ENCODE measurements around the gene ARHGEF10L.

The ARHGEF10L gene

DNA sequence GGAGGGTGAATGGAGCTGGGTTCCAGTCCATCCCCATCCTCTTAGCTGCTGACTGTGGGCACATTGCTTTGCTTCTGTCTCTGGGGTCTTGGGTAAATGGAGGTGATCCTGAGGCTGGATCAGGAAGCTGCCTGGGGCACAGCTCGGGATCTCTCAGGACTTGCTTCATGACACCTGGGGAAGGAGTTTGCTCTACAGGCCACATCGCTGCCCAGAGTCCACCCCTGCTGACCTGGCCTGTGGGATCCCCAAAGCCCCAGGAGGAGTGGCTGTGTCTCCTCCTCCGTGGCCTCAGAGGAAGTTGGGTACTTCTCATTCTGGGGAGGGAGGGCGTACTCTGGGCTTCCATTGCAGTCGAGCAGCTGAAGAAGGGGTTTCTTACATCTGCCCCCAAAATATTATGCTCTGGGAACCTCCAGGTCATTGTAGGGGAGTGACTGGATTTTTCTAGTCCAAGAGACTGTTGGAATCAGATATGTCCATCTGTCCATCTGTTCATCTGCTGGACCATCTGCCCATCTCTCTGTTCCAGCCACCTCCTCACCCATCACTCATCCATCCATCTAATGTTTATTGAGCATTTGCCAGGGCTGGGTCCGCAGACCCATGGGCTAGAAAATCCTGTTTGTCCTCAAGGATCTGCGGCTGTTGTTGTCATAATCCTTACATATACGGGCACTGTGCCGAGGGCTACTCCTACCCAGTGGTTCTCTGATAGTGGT lies 45.9 kb downstream of the ARHGEF10L start:
- Mint-ChIP-seq H3K27me3 (no peaks in the 10 kb centered on the region), H3K4me3 (no peak overlapping the region), H3K27ac (no peak overlapping the region), H3K36me3 (no peaks in the 10 kb centered on the region), H3K9me3 (no peaks in the 10 kb centered on the region), H3K4me1 (no peaks in the 10 kb centered on the region)

DNA sequence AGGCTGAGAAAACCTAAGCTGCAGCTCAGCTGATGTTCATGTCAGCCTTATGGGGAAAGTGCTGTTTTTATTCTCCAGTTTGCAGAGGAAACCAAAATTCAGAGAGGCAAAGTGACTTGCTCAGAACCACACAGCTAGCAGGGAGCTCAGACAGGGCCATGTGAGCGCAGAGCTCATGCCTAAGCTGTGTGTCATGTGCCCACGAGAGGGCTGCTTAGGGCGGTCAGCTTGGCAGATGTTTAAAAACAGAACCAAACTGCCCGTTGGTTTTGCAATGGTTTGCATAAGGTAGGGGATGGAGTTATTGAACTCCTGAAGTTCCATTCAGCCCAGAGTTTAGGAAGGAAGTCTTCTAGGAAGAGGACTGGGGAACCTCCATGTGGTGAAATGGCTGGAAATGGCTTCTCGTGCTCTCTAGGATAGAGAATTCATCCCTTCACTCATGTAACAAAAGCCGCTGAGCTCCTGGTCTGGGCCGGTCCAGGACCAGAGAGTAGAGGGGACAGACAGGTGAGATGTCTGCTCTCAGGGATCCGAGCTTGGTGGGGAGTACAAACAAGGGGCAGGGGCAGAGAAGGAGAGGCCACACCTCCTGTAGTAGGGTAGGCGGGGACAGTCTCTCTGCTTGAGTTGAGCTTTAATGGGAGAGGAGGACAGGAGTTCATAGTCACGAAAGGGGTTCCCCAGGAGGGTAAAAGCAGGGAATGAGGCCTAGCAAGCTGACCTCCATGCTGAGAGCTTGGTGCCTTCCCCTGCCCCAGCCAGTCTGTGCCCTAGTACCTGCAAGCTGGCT lies 46.9 kb downstream of the ARHGEF10L start:
- H3K27ac Mint-ChIP-seq: no peak overlapping the region
- H3K36me3 Mint-ChIP-seq: no peaks in the 10 kb centered on the region
- no peaks in the 10 kb centered on the region for H3K4me1 Mint-ChIP-seq
- no peaks in the 10 kb centered on the region for H3K9me3 Mint-ChIP-seq
- no peaks in the 10 kb centered on the region for H3K27me3 Mint-ChIP-seq
- no peak overlapping the region for H3K4me3 Mint-ChIP-seq

- H3K27me3 Mint-ChIP-seq: no peaks in the 10 kb centered on the region
- H3K4me1 Mint-ChIP-seq: no peaks in the 10 kb centered on the region
- H3K27ac Mint-ChIP-seq: no peak overlapping the region
- no peaks in the 10 kb centered on the region for H3K9me3 Mint-ChIP-seq
- H3K36me3 Mint-ChIP-seq: no peaks in the 10 kb centered on the region
- no peak overlapping the region for H3K4me3 Mint-ChIP-seq
Observed at GRCh38 chr1:17587693-17588047, 48.2 kb downstream of the ARHGEF10L start.

- no peak overlapping the region for H3K4me3 Mint-ChIP-seq
- H3K27ac Mint-ChIP-seq: no peak overlapping the region
- H3K36me3 Mint-ChIP-seq: no peaks in the 10 kb centered on the region
- no peaks in the 10 kb centered on the region for H3K4me1 Mint-ChIP-seq
- no peaks in the 10 kb centered on the region for H3K9me3 Mint-ChIP-seq
- H3K27me3 Mint-ChIP-seq: no peaks in the 10 kb centered on the region
Observed at GRCh38 chr1:17588048-17588871, 48.8 kb downstream of the ARHGEF10L start.

DNA sequence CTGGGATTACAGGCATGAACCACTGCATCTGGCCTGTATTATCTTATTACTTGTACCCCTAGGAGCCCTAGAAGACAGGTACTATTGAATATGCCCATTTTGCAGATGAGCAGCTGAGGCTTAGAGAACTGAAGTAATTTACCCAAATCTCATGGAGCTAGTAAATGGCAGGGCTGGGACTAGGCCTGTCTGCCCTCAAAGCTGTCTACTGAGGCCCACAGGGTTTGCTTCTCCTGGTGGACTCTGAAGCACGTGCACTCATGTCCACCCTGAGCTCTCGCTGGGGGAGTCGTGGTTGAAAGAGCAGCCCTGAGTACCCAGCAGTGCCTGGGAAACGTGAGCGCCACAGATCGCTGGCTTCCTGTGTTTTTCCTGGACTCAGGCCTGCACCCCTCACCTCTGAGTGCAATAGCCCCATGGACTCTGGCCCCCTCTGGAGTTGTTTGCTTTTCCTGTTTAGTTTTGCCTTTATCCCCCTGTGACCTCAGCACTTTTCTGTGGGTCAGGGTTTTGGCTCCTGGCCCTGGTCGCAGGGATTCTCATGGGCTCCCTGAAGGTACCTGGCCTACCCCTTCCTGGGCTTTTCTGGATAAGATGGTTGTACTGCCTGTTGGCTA lies 52.4 kb downstream of the ARHGEF10L start:
- Mint-ChIP-seq H3K4me1 (no peaks in the 10 kb centered on the region), H3K27ac (no peak overlapping the region), H3K4me3 (no peak overlapping the region), H3K36me3 (no peaks in the 10 kb centered on the region), H3K27me3 (no peaks in the 10 kb centered on the region), H3K9me3 (no peaks in the 10 kb centered on the region)

DNA sequence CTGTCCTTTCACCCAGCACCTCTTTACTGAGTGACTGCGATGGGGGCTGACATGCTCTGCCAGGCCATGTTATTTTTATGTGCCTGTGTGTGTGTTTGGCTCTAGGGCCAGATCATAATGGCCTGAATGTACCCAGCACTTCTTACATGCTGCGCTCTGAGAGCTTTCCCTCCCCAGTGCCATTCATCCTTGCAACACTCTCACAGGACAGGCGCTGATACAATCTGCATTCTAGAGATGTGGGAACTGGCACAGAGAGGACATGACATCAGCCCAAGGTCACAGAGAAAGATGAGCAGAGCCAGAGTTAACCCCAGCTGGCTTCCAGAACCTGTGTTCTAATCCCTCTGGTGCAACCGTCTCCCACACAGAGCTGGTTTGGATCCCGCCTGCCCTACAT lies 54.5 kb downstream of the ARHGEF10L start:
- no peak overlapping the region for H3K4me3 Mint-ChIP-seq
- H3K27me3 Mint-ChIP-seq: no peaks in the 10 kb centered on the region
- no peaks in the 10 kb centered on the region for H3K9me3 Mint-ChIP-seq
- no peaks in the 10 kb centered on the region for H3K36me3 Mint-ChIP-seq
- H3K27ac Mint-ChIP-seq: no peak overlapping the region
- no peaks in the 10 kb centered on the region for H3K4me1 Mint-ChIP-seq

DNA sequence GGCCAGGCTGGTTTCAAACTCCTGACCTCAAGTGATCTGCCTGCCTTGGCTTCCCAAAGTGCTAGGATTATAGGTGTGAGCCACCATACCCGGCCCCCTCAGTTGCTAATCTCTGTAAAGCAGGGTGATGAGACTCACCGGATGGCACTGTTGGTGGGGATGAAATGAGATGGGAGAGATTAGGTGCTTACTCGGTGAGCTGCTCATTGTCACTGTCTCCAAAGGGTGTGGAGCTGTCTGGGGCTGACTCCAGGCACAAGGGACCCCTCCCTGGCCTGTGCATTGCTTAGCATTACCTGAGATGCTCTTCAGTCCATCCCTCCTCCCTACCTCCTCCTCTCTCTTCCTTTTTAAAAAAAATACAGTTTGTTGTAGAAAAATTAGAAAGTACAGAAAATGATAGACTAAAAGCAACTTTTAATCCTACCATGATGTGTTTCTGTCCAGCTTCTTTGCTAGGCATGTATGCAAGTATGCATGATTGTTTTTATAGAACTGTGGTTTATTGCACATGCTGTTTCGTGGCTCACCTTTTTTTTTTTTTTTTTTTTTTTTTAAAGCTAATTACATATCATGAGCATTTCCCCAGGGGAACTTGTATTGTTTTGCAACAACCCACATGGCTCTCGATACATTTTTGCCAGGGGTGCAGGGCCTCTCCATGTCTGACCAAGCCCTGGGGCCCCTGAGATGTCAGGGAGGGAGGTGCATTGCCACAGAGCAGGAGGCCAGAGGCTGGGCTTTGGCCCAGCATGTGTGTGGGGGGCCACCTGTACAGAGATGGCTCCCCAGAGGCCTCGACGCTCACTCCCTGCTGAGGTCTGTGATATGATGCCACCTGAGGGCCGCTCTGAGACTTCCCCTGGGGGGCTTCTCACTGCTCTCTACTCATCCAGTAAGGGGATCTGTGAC lies 55.4 kb downstream of the ARHGEF10L start:
- H3K9me3 Mint-ChIP-seq: no peaks in the 10 kb centered on the region
- H3K4me1 Mint-ChIP-seq: no peaks in the 10 kb centered on the region
- H3K27ac Mint-ChIP-seq: no peak overlapping the region
- H3K36me3 Mint-ChIP-seq: no peaks in the 10 kb centered on the region
- no peaks in the 10 kb centered on the region for H3K27me3 Mint-ChIP-seq
- H3K4me3 Mint-ChIP-seq: no peak overlapping the region

GRCh38 chr1:17595602-17595925 lies 56.1 kb downstream of the ARHGEF10L start:
- H3K4me3 Mint-ChIP-seq: no peak overlapping the region
- no peaks in the 10 kb centered on the region for H3K27me3 Mint-ChIP-seq
- H3K9me3 Mint-ChIP-seq: no peaks in the 10 kb centered on the region
- no peaks in the 10 kb centered on the region for H3K36me3 Mint-ChIP-seq
- no peaks in the 10 kb centered on the region for H3K4me1 Mint-ChIP-seq
- H3K27ac Mint-ChIP-seq: no peak overlapping the region

- no peaks in the 10 kb centered on the region for H3K36me3 Mint-ChIP-seq
- no peaks in the 10 kb centered on the region for H3K4me1 Mint-ChIP-seq
- H3K27me3 Mint-ChIP-seq: no peaks in the 10 kb centered on the region
- H3K9me3 Mint-ChIP-seq: no peaks in the 10 kb centered on the region
- H3K27ac Mint-ChIP-seq: no peak overlapping the region
- H3K4me3 Mint-ChIP-seq: no peak overlapping the region
Observed at GRCh38 chr1:17596186-17596585, 56.7 kb downstream of the ARHGEF10L start.

DNA sequence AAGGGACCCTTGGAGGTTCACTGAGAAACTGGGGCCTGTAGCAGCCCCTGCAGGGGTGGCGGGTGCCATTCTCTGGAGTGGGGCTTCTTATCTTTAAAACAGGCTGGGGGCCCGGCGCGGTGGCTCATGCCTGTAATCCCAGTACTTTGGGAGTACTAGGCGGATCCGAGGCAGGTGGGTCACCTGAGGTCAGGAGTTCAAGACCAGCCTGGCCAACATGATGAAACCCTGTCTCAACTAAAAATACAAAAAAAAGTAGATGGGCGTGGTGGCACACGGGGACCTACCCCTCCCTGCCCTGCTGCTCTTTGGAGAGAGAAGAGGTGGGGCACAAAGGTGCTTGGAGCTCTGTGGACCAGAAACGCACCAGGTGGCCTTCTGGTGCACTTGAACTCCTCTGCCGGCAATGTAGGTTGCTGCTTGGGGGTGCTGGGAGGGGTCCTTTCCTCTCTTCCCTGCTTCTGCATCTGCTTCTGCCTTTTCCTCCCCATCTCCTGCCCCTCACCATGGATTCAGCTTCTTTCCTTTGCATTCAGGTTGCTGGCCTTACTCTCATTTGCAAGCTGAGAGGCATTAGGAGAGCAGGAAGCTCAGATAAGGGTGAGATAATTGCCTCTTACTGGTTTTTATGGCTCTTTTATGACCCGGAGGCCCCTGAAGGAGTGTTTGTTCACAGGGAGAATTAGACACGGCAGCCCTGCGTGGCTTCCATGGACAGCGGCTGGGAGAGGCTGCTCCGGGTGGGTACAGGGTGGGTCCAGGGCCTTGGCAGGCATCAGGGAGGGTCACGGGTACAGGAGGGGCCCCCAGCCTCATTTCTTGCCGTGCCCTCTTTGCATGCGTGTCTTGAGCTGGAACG lies 57.4 kb downstream of the ARHGEF10L start:
- H3K9me3 Mint-ChIP-seq: no peaks in the 10 kb centered on the region
- H3K27ac Mint-ChIP-seq: no peak overlapping the region
- H3K27me3 Mint-ChIP-seq: no peaks in the 10 kb centered on the region
- H3K4me1 Mint-ChIP-seq: no peaks in the 10 kb centered on the region
- H3K36me3 Mint-ChIP-seq: no peaks in the 10 kb centered on the region
- no peak overlapping the region for H3K4me3 Mint-ChIP-seq

DNA sequence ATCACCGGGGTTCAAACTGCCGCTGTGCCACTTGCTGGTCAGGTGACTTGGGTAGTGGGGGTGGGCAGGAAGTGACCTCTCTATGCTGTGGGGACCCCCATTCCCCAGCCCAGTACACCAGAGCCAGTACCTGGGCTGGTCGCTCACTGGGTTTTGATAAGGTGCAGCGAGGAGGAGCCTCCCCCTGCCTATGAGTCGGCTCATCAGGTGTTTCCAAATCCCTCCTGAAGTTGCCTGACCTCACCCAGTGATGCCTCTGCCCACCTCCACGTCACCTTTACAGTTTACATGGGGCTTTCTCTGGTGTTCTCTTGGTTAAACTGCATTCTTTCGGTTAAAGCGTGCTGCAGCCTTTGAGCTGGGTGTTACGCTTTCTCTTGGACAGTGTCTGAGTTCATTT lies 58.2 kb downstream of the ARHGEF10L start:
- Mint-ChIP-seq H3K9me3 (no peaks in the 10 kb centered on the region), H3K4me1 (no peaks in the 10 kb centered on the region), H3K27ac (no peak overlapping the region), H3K27me3 (no peaks in the 10 kb centered on the region), H3K4me3 (no peak overlapping the region), H3K36me3 (no peaks in the 10 kb centered on the region)

GRCh38 chr1:17598251-17598650 lies 58.8 kb downstream of the ARHGEF10L start:
- Mint-ChIP-seq H3K27ac (no peak overlapping the region), H3K4me1 (no peaks in the 10 kb centered on the region), H3K27me3 (no peaks in the 10 kb centered on the region), H3K4me3 (no peak overlapping the region), H3K9me3 (no peaks in the 10 kb centered on the region), H3K36me3 (no peaks in the 10 kb centered on the region)

GRCh38 chr1:17599291-17599953 lies 59.9 kb downstream of the ARHGEF10L start:
- Mint-ChIP-seq H3K4me3 (no peak overlapping the region), H3K4me1 (no peaks in the 10 kb centered on the region), H3K9me3 (no peaks in the 10 kb centered on the region), H3K27ac (no peak overlapping the region), H3K27me3 (no peaks in the 10 kb centered on the region), H3K36me3 (no peaks in the 10 kb centered on the region)

DNA sequence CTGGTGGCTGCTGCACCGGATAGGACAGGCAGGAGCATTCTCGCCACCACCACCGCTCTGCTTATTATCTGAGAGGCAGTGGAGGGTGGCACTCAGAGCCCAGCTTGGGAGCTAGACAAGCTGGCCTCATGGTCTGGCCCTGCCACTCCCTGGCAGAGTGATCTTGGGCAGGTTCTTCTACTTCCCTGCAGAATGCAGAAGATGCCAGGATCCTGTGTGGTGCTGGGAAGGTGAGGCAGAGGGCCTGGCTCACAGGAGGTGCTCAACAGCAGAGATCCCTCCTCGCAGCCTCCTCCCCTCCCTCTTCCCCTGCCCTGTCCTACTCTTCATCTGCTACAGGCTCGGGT lies 60.4 kb downstream of the ARHGEF10L start:
- H3K27ac Mint-ChIP-seq: no peak overlapping the region
- no peaks in the 10 kb centered on the region for H3K36me3 Mint-ChIP-seq
- H3K4me3 Mint-ChIP-seq: no peak overlapping the region
- no peaks in the 10 kb centered on the region for H3K4me1 Mint-ChIP-seq
- no peaks in the 10 kb centered on the region for H3K27me3 Mint-ChIP-seq
- no peaks in the 10 kb centered on the region for H3K9me3 Mint-ChIP-seq
